PC-3 (cell line): ENCODE results near the gene FNIP1. TPM values are rescaled to one million over a fixed set of nuclear protein-coding genes. Genes with fewer than 3 reads are reported as not detected.
A peak's percentile ranks its signal among the peaks of the same experiment; 100 is the strongest.

Experiments used
- ATAC-seq: fragments of 200-7000 bp; cut with Tn5 transposase; 2 replicates; pipeline ENCODE4 v1.9.1; 2020; ENCODE audit warnings: mild to moderate bottlenecking, moderate library complexity
- BruUV-seq: library from RNA; stranded (reverse); fragments of 400-500 nt; replicated peaks from 2 replicates; lab custom pipeline; 2021; lab: Mats Ljungman, UMichigan
- CTCF ChIA-PET: fragments of 300-600 bp; sonication (Branson Sonifier 250); formaldehyde crosslinking; loops from one replicate; lab custom pipeline; 2022; ENCODE audit warnings: antibody characterized with exemption; lab: Charles Lee
- POLR2A ChIA-PET: fragments of 300-600 bp; sonication (Branson Sonifier 250); formaldehyde crosslinking; loops from one replicate; lab custom pipeline; 2022; ENCODE audit warnings: antibody characterized with exemption; ENCODE audit not compliant: unreplicated experiment; lab: Charles Lee
- DNase-seq: peaks from one replicate; pipeline ENCODE4 v3.0.0-alpha.2; 2015
- H2AFZ ChIP-seq: fragments of 300-600 bp; sonication (generic); 2 replicates; pipeline ENCODE4 v1.6.0; 2016; ENCODE audit warnings: antibody characterized with exemption, low read length
- H3F3A ChIP-seq: fragments of 300-600 bp; sonication (generic); one replicate; pipeline ENCODE4 v1.6.0; 2017; ENCODE audit warnings: antibody characterized with exemption, low read length, control low read depth, mild to moderate bottlenecking; ENCODE audit not compliant: unreplicated experiment
- H3K27ac ChIP-seq: fragments of 300-600 bp; sonication (generic); 2 replicates; pipeline ENCODE4 v1.5.1; 2016; ENCODE audit warnings: mild to moderate bottlenecking, low read length
- H3K27me3 ChIP-seq: fragments of 300-600 bp; sonication (generic); 2 replicates; pipeline ENCODE4 v1.6.1; 2016; ENCODE audit warnings: low read length, mixed read lengths
- H3K36me3 ChIP-seq: fragments of 300-600 bp; sonication (generic); 2 replicates; pipeline ENCODE4 v1.6.1; 2016; ENCODE audit warnings: low read depth, mixed run types, low read length, mixed read lengths
- H3K4me1 ChIP-seq: fragments of 300-600 bp; sonication (generic); 2 replicates; pipeline ENCODE4 v1.5.1; 2016; ENCODE audit warnings: low read length; ENCODE audit not compliant: insufficient read depth
- H3K4me2 ChIP-seq: fragments of 300-600 bp; sonication (generic); 2 replicates; pipeline ENCODE4 v1.6.0; 2016; ENCODE audit warnings: low read length
- H3K4me3 ChIP-seq: fragments of 300-600 bp; sonication (generic); 2 replicates; pipeline ENCODE4 v1.5.1; 2016; ENCODE audit warnings: mild to moderate bottlenecking, low read length, mixed read lengths
- H3K79me2 ChIP-seq: fragments of 300-600 bp; sonication (generic); 2 replicates; pipeline ENCODE4 v1.6.1; 2017; ENCODE audit warnings: low read length, mixed read lengths
- H3K9ac ChIP-seq: fragments of 300-600 bp; sonication (generic); 2 replicates; pipeline ENCODE4 v1.6.0; 2016; ENCODE audit warnings: mild to moderate bottlenecking, low read length
- H3K9me2 ChIP-seq: fragments of 300-600 bp; sonication (generic); replicated peaks from 2 replicates; pipeline ENCODE4 v1.6.1; 2016; ENCODE audit warnings: mixed run types, low read length, mixed read lengths
- H3K9me3 ChIP-seq: fragments of 300-600 bp; sonication (generic); 2 replicates; pipeline ENCODE4 v1.6.1; 2016; ENCODE audit warnings: low read length, mixed read lengths
- H4K20me1 ChIP-seq: fragments of 300-600 bp; sonication (generic); 2 replicates; pipeline ENCODE4 v1.6.1; 2016; ENCODE audit warnings: low read length, mixed read lengths
- CTCF ChIP-seq: fragments of 300-600 bp; sonication (generic); conservative IDR thresholded peaks from 2 replicates; pipeline ENCODE4 v1.5.1; 2017; ENCODE audit warnings: antibody characterized with exemption, low read depth, mild to moderate bottlenecking, low read length
- EZH2 ChIP-seq: fragments of 300-600 bp; sonication (generic); IDR thresholded peaks from one replicate; pipeline ENCODE4 v1.6.1; 2017; ENCODE audit warnings: antibody characterized with exemption, mild to moderate bottlenecking, low read length; ENCODE audit not compliant: unreplicated experiment
- EZH2phosphoT487 ChIP-seq: fragments of 300-600 bp; sonication (generic); IDR thresholded peaks from 2 replicates; pipeline ENCODE4 v1.6.1; 2018; ENCODE audit warnings: mild to moderate bottlenecking, antibody characterized with exemption, low read length, borderline replicate concordance
- intact Hi-C: fragments of 100-400 bp; cut with micrococcal nuclease; formaldehyde crosslinking; loops from 2 replicates; pipeline ENCODE4 v1.9.0; 2023
- total RNA-seq: library from RNA; depleted of rRNA; stranded (reverse); fragments of >200 nt; gene quantifications from 2 replicates; pipeline ENCODE4 v1.2.3, GENCODE V29; 2014

FNIP1 gene
- total RNA-seq, 1 experiment from 2014 or later: 15.1 TPM

GRCh38 chr5:131640043-131640856, 156.6 kb downstream of the FNIP1 start:
- Histone ChIP-seq H3K9me2 (no peaks in the 10 kb centered on the region), H3K9ac (no peak overlapping the region), H3K79me2 (no peaks in the 10 kb centered on the region), H3K4me1 (peaks cover 18% of the 10 kb centered on the region), H2AFZ (no peak overlapping the region), H3K9me3 (no peaks in the 10 kb centered on the region), H3K4me2 (no peak overlapping the region), H3F3A (no peaks in the 10 kb centered on the region), H3K4me3 (no peak overlapping the region), H3K27me3 (no peaks in the 10 kb centered on the region), H3K36me3 (no peaks in the 10 kb centered on the region), H3K27ac (no peak overlapping the region), H4K20me1 (no peaks in the 10 kb centered on the region)
- TF ChIP-seq CTCF (no peak), EZH2phosphoT487 (no peak), EZH2 (no peak)
- POLR2A ChIA-PET: no interaction called here
- DNase-seq (peak; percentile 37), ATAC-seq (peak; percentile 67)
- no TSS peak for BruUV-seq
- CTCF ChIA-PET: interaction anchor here (0.6 to 0.9 kb wide), 2 partner anchors 36 to 51 kb away, joined by 4 read pairs; no protein-coding TSS in a partner anchor
- intact Hi-C loops: no loop called here

- Histone ChIP-seq H3K9ac (no peak overlapping the region), H3K9me3 (no peaks in the 10 kb centered on the region), H3K36me3 (no peaks in the 10 kb centered on the region), H3K4me1 (peaks cover 13% of the 10 kb centered on the region), H3K79me2 (peaks cover 8% of the 10 kb centered on the region), H3K27me3 (no peaks in the 10 kb centered on the region), H3K9me2 (no peaks in the 10 kb centered on the region), H2AFZ (no peak overlapping the region), H3K27ac (no peak overlapping the region), H3F3A (no peaks in the 10 kb centered on the region), H3K4me3 (no peak overlapping the region), H4K20me1 (no peaks in the 10 kb centered on the region), H3K4me2 (no peak overlapping the region)
- no TSS peak for BruUV-seq
- TF ChIP-seq EZH2 (no peak), CTCF (no peak), EZH2phosphoT487 (no peak)
- intact Hi-C loops: no loop called here
- ChIA-PET POLR2A (no interaction called here), CTCF (no interaction called here)
- DNase-seq (no peak), ATAC-seq (no peak)
These were observed 157.7 kb downstream of the FNIP1 start for GRCh38 chr5:131639148-131639547.

GRCh38 chr5:131637694-131638093, 159.1 kb downstream of the FNIP1 start:
- Histone ChIP-seq H3K9ac (no peak overlapping the region), H3K27me3 (no peaks in the 10 kb centered on the region), H3K4me1 (peaks cover 15% of the 10 kb centered on the region), H3K27ac (no peak overlapping the region), H3K36me3 (no peaks in the 10 kb centered on the region), H3K9me2 (no peaks in the 10 kb centered on the region), H3K79me2 (peaks cover 23% of the 10 kb centered on the region), H2AFZ (no peak overlapping the region), H3K9me3 (no peaks in the 10 kb centered on the region), H4K20me1 (no peaks in the 10 kb centered on the region), H3K4me2 (no peak overlapping the region), H3K4me3 (no peak overlapping the region), H3F3A (no peaks in the 10 kb centered on the region)
- ATAC-seq: no peak
- CTCF ChIA-PET: no interaction called here
- no peak for DNase-seq
- POLR2A ChIA-PET: no interaction called here
- BruUV-seq: no TSS peak
- TF ChIP-seq EZH2phosphoT487: no peak
- no peak for TF ChIP-seq CTCF
- TF ChIP-seq EZH2: no peak
- intact Hi-C loops: no loop called here
